Caco-2 (cell line): ENCODE results near the gene SPINK5. TPM values are rescaled to one million over a fixed set of nuclear protein-coding genes. Genes with fewer than 3 reads are reported as not detected.

Experiments used
- BruUV-seq: library from RNA; stranded (reverse); fragments of 400-500 nt; replicated peaks from 2 replicates; lab custom pipeline; 2021; lab: Mats Ljungman, UMichigan
- CTCF ChIA-PET: fragments of 300-600 bp; sonication (Branson Sonifier 250); formaldehyde crosslinking; loops from one replicate; lab custom pipeline; 2022; ENCODE audit warnings: antibody characterized with exemption; lab: Charles Lee
- POLR2A ChIA-PET: fragments of 300-600 bp; sonication (Branson Sonifier 250); formaldehyde crosslinking; loops from one replicate; lab custom pipeline; 2022; ENCODE audit warnings: antibody characterized with exemption; lab: Charles Lee
- DNase-seq, 2 experiments: peaks; one replicate each; pipeline versions ENCODE4 v3.0.0 to v3.0.0-alpha.2; 2020 to 2022
- H3K27me3 ChIP-seq: replicated peaks from 2 replicates; pipeline ENCODE4 v1.6.0; 2011; ENCODE audit warnings: low read length; ENCODE audit not compliant: control insufficient read depth, insufficient read depth
- H3K36me3 ChIP-seq: 2 replicates; pipeline ENCODE4 v1.5.1; 2011; ENCODE audit warnings: low read length; ENCODE audit not compliant: control insufficient read depth, insufficient read depth
- H3K4me1 ChIP-seq: fragments of 250-450 bp; sonication (Bioruptor Pico); 2 replicates; pipeline ENCODE4 v1.5.1; 2020; ENCODE audit warnings: mild to moderate bottlenecking
- H3K4me3 ChIP-seq: 2 replicates; pipeline ENCODE4 v1.5.1; 2011; ENCODE audit warnings: low read depth, mild to moderate bottlenecking, control low read depth, low read length
- H3K9me3 ChIP-seq: fragments of 250-450 bp; sonication (Bioruptor Pico); 2 replicates; pipeline ENCODE4 v1.5.1; 2020; ENCODE audit warnings: mild to moderate bottlenecking, moderate library complexity
- H3K27ac Mint-ChIP-seq: one replicate; pipeline ENCODE4 v1.8.0; 2022; ENCODE audit warnings: mixed read lengths; ENCODE audit not compliant: unreplicated experiment
- H3K27me3 Mint-ChIP-seq: one replicate; pipeline ENCODE4 v1.8.0; 2022; ENCODE audit warnings: mixed read lengths; ENCODE audit not compliant: insufficient read depth, unreplicated experiment
- H3K36me3 Mint-ChIP-seq: one replicate; pipeline ENCODE4 v1.8.0; 2022; ENCODE audit warnings: mild to moderate bottlenecking, mixed read lengths; ENCODE audit not compliant: insufficient read depth, unreplicated experiment
- H3K4me1 Mint-ChIP-seq: one replicate; pipeline ENCODE4 v1.8.0; 2022; ENCODE audit warnings: low read depth, mixed read lengths; ENCODE audit not compliant: unreplicated experiment
- H3K4me3 Mint-ChIP-seq: one replicate; pipeline ENCODE4 v1.8.0; 2022; ENCODE audit warnings: mild to moderate bottlenecking, moderate library complexity, mixed read lengths; ENCODE audit not compliant: unreplicated experiment
- H3K9me3 Mint-ChIP-seq: one replicate; pipeline ENCODE4 v1.8.0; 2022; ENCODE audit warnings: mixed read lengths; ENCODE audit not compliant: unreplicated experiment
- CTCF ChIP-seq, 2 experiments: fragments of 200-600 bp in 1 of 2; IDR thresholded peaks; 1 replicate in 1 of 2; 2 replicates in 1 of 2; pipeline versions ENCODE4 v1.5.1 to v1.8.0; 2011 to 2022; ENCODE audit warnings: antibody characterized with exemption in 1 of 2, control low read depth in 1 of 2, inconsistent platforms in 1 of 2, low read depth in 1 of 2, low read length in 1 of 2, mild to moderate bottlenecking in 1 of 2, moderate library complexity in 1 of 2; ENCODE audit not compliant: insufficient read depth in 1 of 2, severe bottlenecking in 1 of 2, unreplicated experiment in 1 of 2
- intact Hi-C: fragments of 100-400 bp; cut with micrococcal nuclease; formaldehyde crosslinking; loops from one replicate; pipeline ENCODE4 v1.10.0; 2022; ENCODE audit not compliant: unreplicated experiment
- total RNA-seq: library from RNA; stranded (reverse); gene quantifications from 2 replicates; pipeline ENCODE4 v1.2.3, GENCODE V29; 2022

Gene SPINK5
- total RNA-seq, 1 experiment from 2014 or later, result 2.2 TPM

GRCh38 chr5:148060309-148060708, 3.5 kb upstream of the SPINK5 start:
- Mint-ChIP-seq H3K9me3 (peaks cover 12% of the 10 kb centered on the region), H3K27ac (no peak overlapping the region), H3K36me3 (no peaks in the 10 kb centered on the region), H3K27me3 (no peaks in the 10 kb centered on the region), H3K4me1 (no peaks in the 10 kb centered on the region), H3K4me3 (peak overlapping the region; percentile 61)
- peaks cover 14% of the 10 kb centered on the region for H3K9me3 ChIP-seq
- 0 out of 2 replicates have a peak, but pooled peaks cover 11% of the 10 kb centered on the region for H3K4me1 ChIP-seq
- H3K27me3 ChIP-seq, result no peaks in the 10 kb centered on the region
- CTCF ChIA-PET, result no interaction called here
- no peaks in the 10 kb centered on the region for H3K36me3 ChIP-seq
- DNase-seq, result no peak
- BruUV-seq, result no TSS peak
- no peak for TF ChIP-seq CTCF (IDR thresholded peaks at IDR 0.05; ENCODE audit: insufficient read depth in 1 of 2, low read depth in 1 of 2, low read length in 1 of 2, severe bottlenecking in 1 of 2, unreplicated experiment in 1 of 2)
- intact Hi-C loops, result no loop called here
- POLR2A ChIA-PET, result no interaction called here
- H3K4me3 ChIP-seq, result peak overlapping the region; percentile 10; the same call in 1 of the 2 replicates

- H3K4me3 Mint-ChIP-seq, result no peak overlapping the region
- Histone ChIP-seq H3K36me3 (no peaks in the 10 kb centered on the region), H3K4me1 (0 out of 2 replicates have a peak, but pooled peaks cover 11% of the 10 kb centered on the region), H3K9me3 (peaks cover 8% of the 10 kb centered on the region), H3K27me3 (no peaks in the 10 kb centered on the region), H3K4me3 (no peak overlapping the region)
- TF ChIP-seq CTCF (IDR thresholded peaks at IDR 0.05; ENCODE audit: insufficient read depth in 1 of 2, low read depth in 1 of 2, low read length in 1 of 2, severe bottlenecking in 1 of 2, unreplicated experiment in 1 of 2), result no peak
- POLR2A ChIA-PET, result no interaction called here
- intact Hi-C loops, result no loop called here
- no peaks in the 10 kb centered on the region for H3K36me3 Mint-ChIP-seq
- no TSS peak for BruUV-seq
- peaks cover 12% of the 10 kb centered on the region for H3K9me3 Mint-ChIP-seq
- DNase-seq, result no peak
- H3K4me1 Mint-ChIP-seq, result no peaks in the 10 kb centered on the region
- no peak overlapping the region for H3K27ac Mint-ChIP-seq
- CTCF ChIA-PET, result no interaction called here
- no peaks in the 10 kb centered on the region for H3K27me3 Mint-ChIP-seq
Observed at GRCh38 chr5:148060881-148061280, 2.9 kb upstream of the SPINK5 start.

DNA sequence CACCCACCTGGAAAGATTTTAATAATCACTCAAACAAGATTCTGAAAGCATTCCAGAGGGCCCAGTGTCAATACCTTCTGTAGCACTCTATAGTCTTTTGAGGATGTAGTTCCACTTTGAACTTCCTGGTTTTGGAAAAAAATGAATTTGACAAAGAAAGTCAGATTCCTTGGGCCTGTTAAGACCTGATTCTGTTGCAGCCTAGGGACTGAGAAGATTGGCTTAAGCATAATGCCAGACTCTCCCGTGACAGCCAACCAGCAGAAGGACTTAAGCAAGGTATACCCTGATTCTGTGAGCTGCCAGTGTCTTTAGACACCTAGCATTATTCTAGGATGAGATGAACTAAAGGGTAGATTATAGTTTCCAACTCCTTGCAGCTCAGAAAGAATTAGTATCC, 6.8 kb downstream of the SPINK5 start:
- intact Hi-C loops, result no loop called here
- Mint-ChIP-seq H3K27ac (no peak overlapping the region), H3K9me3 (no peaks in the 10 kb centered on the region), H3K36me3 (no peaks in the 10 kb centered on the region), H3K4me1 (no peaks in the 10 kb centered on the region), H3K27me3 (no peaks in the 10 kb centered on the region), H3K4me3 (no peak overlapping the region)
- no peak for DNase-seq
- H3K9me3 ChIP-seq, result no peaks in the 10 kb centered on the region
- ChIA-PET CTCF (no interaction called here), POLR2A (no interaction called here)
- no peaks in the 10 kb centered on the region for H3K4me1 ChIP-seq
- no peak for TF ChIP-seq CTCF (IDR thresholded peaks at IDR 0.05; ENCODE audit: insufficient read depth in 1 of 2, low read depth in 1 of 2, low read length in 1 of 2, severe bottlenecking in 1 of 2, unreplicated experiment in 1 of 2)
- H3K36me3 ChIP-seq, result no peaks in the 10 kb centered on the region
- no peaks in the 10 kb centered on the region; the same call in 1 of the 2 replicates for H3K27me3 ChIP-seq
- BruUV-seq, result no TSS peak
- no peak overlapping the region for H3K4me3 ChIP-seq
